GM12864 (cell line): ENCODE data around the gene DDI2.

Experiments used
- DNase-seq: peaks from one replicate; pipeline ENCODE4 v3.0.0-alpha.2; 2011; ENCODE audit warnings: low read depth
- H3K4me3 ChIP-seq: 2 replicates; pipeline ENCODE4 v1.5.1; 2011; ENCODE audit warnings: mild to moderate bottlenecking, low read depth, low read length, control low read depth
- CTCF ChIP-seq: IDR thresholded peaks from 2 replicates; pipeline ENCODE4 v1.5.1; 2011; ENCODE audit warnings: low read depth, mild to moderate bottlenecking, moderate library complexity, low read length, control low read depth, inconsistent platforms; ENCODE audit errors: missing control alignments

The DDI2 gene

DNA sequence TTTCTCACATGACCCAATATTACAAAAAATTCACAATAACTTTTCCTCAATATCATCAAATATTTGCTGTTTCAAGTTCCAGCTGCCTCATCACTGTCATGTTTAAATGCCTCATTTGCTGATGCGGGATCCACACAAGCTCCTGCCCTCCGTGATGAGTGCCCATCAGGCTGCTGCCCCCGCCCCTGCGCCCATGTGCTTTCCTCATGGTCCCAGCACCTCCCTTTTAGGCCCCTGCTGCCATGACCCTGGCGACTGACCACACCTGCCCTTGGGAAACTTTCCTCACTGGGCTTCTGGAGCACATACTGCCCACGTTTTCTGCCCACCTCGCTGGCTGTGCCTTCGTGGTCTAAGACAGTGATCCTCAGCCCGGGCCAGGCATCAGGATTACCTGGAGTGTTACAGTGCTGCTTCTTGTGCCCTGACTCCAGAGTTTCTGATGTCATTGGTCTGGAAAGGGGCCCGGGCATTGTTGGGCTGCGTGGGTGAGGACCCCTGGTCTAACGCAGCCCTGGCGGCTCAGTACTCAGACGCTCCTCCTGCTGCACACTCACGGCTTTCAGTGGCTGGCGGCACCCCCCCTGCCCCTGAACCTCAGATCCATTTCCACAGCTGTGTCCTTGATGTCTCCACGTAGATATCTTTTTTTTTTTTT, 87.4 kb downstream of the DDI2 start:
- no peak for DNase-seq
- TF ChIP-seq CTCF: no peak
- no peak overlapping the region for H3K4me3 ChIP-seq

DNA sequence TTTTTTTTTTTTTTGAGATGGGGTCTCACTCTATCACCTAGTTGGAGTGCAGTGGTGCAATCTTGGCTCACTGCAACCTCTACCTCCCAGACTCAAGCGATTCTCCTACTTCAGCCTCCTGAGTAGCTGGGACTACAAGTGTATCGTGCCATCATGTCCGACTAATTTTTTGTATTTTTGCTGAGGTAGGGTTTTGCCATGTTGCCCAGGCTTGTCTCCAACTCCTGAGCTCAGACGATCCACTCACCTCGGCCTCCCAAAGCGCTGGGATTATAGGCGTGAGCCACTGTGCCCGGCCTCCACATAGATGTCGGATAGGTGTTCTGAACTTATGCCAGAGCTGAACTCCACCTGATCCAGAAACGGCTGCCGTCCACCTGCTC, 87.9 kb downstream of the DDI2 start:
- no peak overlapping the region for H3K4me3 ChIP-seq
- no peak for TF ChIP-seq CTCF
- DNase-seq: no peak

GRCh38 chr1:15706751-15707150, 89.5 kb downstream of the DDI2 start:
- no peak for TF ChIP-seq CTCF
- DNase-seq: no peak
- H3K4me3 ChIP-seq: no peak overlapping the region

DNA sequence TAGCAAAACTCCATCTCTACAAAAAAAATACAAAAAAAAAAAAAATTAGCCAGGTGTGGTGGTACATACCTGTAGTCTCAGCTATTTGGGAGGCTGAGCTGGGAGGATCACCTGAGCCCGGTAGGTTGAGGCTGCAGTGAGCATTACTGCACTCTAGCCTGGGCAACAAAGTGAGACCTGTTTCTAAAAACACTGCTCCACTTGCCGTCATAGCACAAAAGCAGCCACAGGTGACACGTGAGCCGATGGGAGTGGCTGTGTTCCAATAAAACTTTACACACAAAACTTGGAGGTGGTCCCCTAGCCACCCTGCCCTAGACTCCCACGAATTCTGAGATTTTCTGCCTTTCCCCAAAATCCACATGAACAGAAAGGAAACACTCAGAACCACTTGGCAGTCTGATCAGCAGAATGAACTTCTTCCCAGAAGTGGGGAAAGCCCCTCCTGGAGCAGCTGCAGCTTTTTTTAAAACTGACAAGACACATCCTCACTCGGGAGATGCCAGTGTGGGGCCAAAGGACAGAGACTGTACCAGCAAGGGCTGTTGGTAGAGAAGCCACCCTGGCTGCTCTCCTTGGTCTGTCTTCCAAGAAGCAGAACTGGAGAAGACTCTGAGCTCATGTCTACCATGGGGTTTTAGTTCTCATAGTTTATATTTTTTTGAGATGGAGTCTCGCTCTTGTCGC, 90.1 kb downstream of the DDI2 start:
- H3K4me3 ChIP-seq: no peak overlapping the region
- no peak for DNase-seq
- TF ChIP-seq CTCF: no peak

GRCh38 chr1:15708486-15709137, 91.4 kb downstream of the DDI2 start:
- H3K4me3 ChIP-seq: no peak overlapping the region
- TF ChIP-seq CTCF: no peak
- DNase-seq: no peak

DNA sequence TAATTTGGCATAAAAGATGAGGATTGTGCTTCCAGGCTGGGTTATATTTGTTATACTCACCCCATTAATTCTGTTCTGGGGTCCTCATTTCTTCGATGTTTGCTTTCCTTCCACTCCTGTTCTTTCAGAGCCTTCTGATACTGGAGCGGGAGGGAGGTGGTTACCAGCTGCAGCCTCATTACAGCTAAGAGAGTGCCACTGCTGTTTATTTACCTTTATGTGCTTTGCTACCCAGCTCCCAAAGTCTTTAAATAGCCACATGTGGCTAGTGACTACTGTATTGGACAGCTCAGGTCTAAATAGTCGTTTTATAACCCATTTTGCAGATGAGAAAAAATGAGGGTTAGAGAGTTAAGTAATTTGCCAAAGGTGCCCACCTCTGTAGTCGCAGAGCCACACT, 92.0 kb downstream of the DDI2 start:
- TF ChIP-seq CTCF: no peak
- no peak for DNase-seq
- H3K4me3 ChIP-seq: no peak overlapping the region
